SW480 (cell line): ENCODE results near the gene PLA2G3.

Experiments used
- DNase-seq: peaks from one replicate; pipeline ENCODE4 v3.0.0-alpha.2; 2016; ENCODE audit warnings: low spot score

The PLA2G3 gene

GRCh38 chr22:31144223-31144622 is 3.9 kb upstream of the PLA2G3 start:
- peak; percentile 47 for DNase-seq

- no peak for DNase-seq
Observed at GRCh38 chr22:31143537-31143936, 3.2 kb upstream of the PLA2G3 start.

- no peak for DNase-seq
Observed at GRCh38 chr22:31143038-31143437, 2.7 kb upstream of the PLA2G3 start.

GRCh38 chr22:31142285-31142684 is 2.0 kb upstream of the PLA2G3 start:
- DNase-seq = no peak

- DNase-seq = no peak
Observed at GRCh38 chr22:31141551-31141950, 1.2 kb upstream of the PLA2G3 start.

- DNase-seq = no peak
Observed at GRCh38 chr22:31140746-31141145, 438 bp upstream of the PLA2G3 start.

- DNase-seq = no peak
Observed at GRCh38 chr22:31139066-31139465, 1.2 kb downstream of the PLA2G3 start.

- DNase-seq = no peak
Observed at GRCh38 chr22:31138126-31138525, 2.2 kb downstream of the PLA2G3 start.

GRCh38 chr22:31137721-31138120 is 2.6 kb downstream of the PLA2G3 start:
- no peak for DNase-seq

GRCh38 chr22:31136711-31137110 is 3.6 kb downstream of the PLA2G3 start:
- DNase-seq = no peak

- DNase-seq = no peak
Observed at GRCh38 chr22:31136155-31136554, 4.2 kb downstream of the PLA2G3 start.

GRCh38 chr22:31135706-31136105 is 4.6 kb downstream of the PLA2G3 start:
- no peak for DNase-seq

- DNase-seq = no peak
Observed at GRCh38 chr22:31134688-31135087, 5.6 kb downstream of the PLA2G3 start.

- DNase-seq = no peak
Observed at GRCh38 chr22:31133911-31134310, 6.4 kb downstream of the PLA2G3 start.

- DNase-seq = no peak
Observed at GRCh38 chr22:31130873-31131272, 9.4 kb downstream of the PLA2G3 start.

- DNase-seq = no peak
Observed at GRCh38 chr22:31128156-31128555, 12.2 kb downstream of the PLA2G3 start.

- DNase-seq = no peak
Observed at GRCh38 chr22:31127181-31127772, 13.0 kb downstream of the PLA2G3 start.

- no peak for DNase-seq
Observed at GRCh38 chr22:31126869-31127175, 13.5 kb downstream of the PLA2G3 start.

GRCh38 chr22:31126128-31126868 is 14.0 kb downstream of the PLA2G3 start:
- no peak for DNase-seq

GRCh38 chr22:31125521-31126117 is 14.7 kb downstream of the PLA2G3 start:
- DNase-seq = no peak

GRCh38 chr22:31124811-31125465 is 15.4 kb downstream of the PLA2G3 start:
- no peak for DNase-seq

- no peak for DNase-seq
Observed at GRCh38 chr22:31124290-31124689, 16.0 kb downstream of the PLA2G3 start.

GRCh38 chr22:31123292-31123602 is 17.1 kb downstream of the PLA2G3 start:
- DNase-seq = no peak
